WERI-Rb-1 (cell line): ENCODE measurements around the gene IGFL1.
"Not testable (repeated sequence)": the region's sequence is repeated elsewhere in the genome, so short reads cannot be mapped to it uniquely, and the experiment has no call there.

ENCODE experiments used
- DNase-seq: peaks from one replicate; pipeline ENCODE4 v3.0.0-alpha.2; 2020
- H3K27ac ChIP-seq: fragments of 250-450 bp; sonication (Bioruptor Pico); 2 replicates; pipeline ENCODE4 v1.5.1; 2020; ENCODE audit warnings: mild to moderate bottlenecking, moderate library complexity
- H3K27me3 ChIP-seq: fragments of 250-450 bp; sonication (Bioruptor Pico); 2 replicates; pipeline ENCODE4 v1.5.1; 2021; ENCODE audit warnings: mild to moderate bottlenecking, low read depth, moderate library complexity; ENCODE audit not compliant: insufficient read depth, severe bottlenecking
- H3K36me3 ChIP-seq: fragments of 250-450 bp; sonication (Bioruptor Pico); 2 replicates; pipeline ENCODE4 v1.5.1; 2020; ENCODE audit warnings: mild to moderate bottlenecking, moderate library complexity
- H3K4me3 ChIP-seq: 2 replicates; pipeline ENCODE4 v1.5.1; 2011; ENCODE audit warnings: low read depth, mild to moderate bottlenecking, control low read depth, low read length
- H3K9me3 ChIP-seq: fragments of 250-450 bp; sonication (Bioruptor Pico); 2 replicates; pipeline ENCODE4 v1.5.1; 2021; ENCODE audit warnings: mild to moderate bottlenecking, moderate library complexity; ENCODE audit not compliant: severe bottlenecking
- TF ChIP-seq, protein P1 (sequence below): IDR thresholded peaks from 2 replicates; pipeline ENCODE4 v1.5.1; 2011; ENCODE audit warnings: low read depth, mild to moderate bottlenecking, control low read depth, inconsistent platforms, low read length

Gene IGFL1

DNA sequence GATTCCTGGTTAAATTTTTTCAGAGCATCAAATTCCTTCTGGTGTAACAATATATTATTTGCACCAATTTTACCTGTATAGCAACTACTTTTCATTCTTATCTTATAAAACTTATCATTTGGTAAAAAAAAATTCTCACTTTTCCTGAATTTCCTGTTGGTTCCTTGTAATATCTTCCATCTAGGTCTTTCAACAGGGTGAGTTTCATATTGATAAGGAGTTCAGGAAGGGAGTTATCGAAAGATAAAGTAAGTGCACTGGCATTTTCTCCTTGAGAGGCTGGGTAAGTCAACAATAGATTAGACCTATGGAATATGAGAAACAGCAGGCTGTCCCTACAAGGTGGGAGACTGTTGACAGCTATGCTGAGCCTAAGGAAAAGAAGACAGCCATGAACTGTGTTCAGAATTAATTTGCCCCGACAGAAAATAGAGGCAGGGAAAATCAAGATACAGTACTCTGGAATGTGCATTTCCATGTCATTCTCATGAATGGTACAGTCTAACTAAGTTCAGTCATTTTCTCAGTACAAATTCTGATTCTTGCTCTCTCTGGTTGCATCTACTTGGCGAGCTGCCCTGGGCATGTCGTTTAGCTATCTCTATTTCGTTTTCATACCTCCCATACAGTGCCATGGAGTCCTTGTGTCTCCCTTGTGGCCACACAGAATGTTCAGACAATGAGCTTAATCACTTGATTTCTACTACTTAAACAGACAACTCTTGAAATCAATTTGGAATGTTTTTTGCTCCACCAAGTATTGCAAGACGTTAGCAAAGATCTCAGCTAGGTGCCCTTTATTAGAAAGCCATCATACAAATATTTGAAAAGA is 9.9 kb downstream of the IGFL1 start:
- TF ChIP-seq, protein P1, sequence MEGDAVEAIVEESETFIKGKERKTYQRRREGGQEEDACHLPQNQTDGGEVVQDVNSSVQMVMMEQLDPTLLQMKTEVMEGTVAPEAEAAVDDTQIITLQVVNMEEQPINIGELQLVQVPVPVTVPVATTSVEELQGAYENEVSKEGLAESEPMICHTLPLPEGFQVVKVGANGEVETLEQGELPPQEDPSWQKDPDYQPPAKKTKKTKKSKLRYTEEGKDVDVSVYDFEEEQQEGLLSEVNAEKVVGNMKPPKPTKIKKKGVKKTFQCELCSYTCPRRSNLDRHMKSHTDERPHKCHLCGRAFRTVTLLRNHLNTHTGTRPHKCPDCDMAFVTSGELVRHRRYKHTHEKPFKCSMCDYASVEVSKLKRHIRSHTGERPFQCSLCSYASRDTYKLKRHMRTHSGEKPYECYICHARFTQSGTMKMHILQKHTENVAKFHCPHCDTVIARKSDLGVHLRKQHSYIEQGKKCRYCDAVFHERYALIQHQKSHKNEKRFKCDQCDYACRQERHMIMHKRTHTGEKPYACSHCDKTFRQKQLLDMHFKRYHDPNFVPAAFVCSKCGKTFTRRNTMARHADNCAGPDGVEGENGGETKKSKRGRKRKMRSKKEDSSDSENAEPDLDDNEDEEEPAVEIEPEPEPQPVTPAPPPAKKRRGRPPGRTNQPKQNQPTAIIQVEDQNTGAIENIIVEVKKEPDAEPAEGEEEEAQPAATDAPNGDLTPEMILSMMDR = no peak
- H3K36me3 ChIP-seq = no peaks in the 10 kb centered on the region
- no peak overlapping the region for H3K4me3 ChIP-seq
- no peaks in the 10 kb centered on the region for H3K27me3 ChIP-seq
- H3K27ac ChIP-seq = no peak overlapping the region
- no peak for DNase-seq
- peaks cover 2% of the 10 kb centered on the region for H3K9me3 ChIP-seq

DNA sequence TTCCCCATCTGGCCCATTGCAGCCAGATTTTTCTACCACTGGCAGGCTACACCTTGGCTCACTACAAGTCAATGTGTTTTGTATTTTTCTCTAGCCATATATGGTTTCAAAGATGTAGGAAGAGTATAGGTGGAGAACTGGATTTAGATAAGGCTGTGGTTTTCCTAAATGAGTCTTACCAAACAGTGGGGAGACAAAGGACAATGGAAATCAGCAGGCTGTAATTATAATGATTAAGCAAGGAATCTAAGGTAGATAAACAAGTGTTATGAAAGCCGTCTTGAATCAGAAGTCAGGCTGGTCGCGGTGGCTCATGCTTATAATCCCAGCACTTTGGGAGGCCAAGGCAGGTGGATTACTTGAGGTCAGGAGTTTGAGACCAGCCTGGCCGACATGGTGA is 11.2 kb downstream of the IGFL1 start:
- DNase-seq = no peak
- H3K36me3 ChIP-seq = no peaks in the 10 kb centered on the region
- no peak overlapping the region for H3K4me3 ChIP-seq
- peaks cover 2% of the 10 kb centered on the region for H3K9me3 ChIP-seq
- TF ChIP-seq, protein P1 = no peak
- no peak overlapping the region for H3K27ac ChIP-seq
- H3K27me3 ChIP-seq = no peaks in the 10 kb centered on the region

DNA sequence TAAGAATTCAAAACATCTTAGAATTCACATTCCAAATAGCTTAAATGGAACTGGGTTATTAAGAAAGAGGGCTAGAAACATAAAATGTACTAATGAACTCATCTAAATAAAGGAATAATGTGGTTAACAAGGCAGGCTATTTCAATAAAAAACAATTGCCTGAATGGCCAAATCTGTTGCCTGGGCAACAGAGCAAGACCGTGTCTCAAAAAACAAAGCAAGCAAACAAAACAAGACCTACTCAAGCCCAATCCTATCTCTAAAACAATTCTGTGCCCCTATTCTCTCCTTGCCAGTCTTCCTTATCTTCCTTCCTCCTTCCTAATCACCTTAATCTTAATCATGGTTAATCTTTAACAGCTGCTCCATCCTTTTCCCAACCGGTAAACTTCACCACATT is 12.1 kb downstream of the IGFL1 start:
- DNase-seq = no peak
- Histone ChIP-seq H3K27ac (no peak overlapping the region; the same call in 1 of the 2 replicates), H3K4me3 (no peak overlapping the region), H3K9me3 (peaks cover 2% of the 10 kb centered on the region), H3K27me3 (no peaks in the 10 kb centered on the region), H3K36me3 (no peaks in the 10 kb centered on the region)
- TF ChIP-seq, protein P1 = no peak

DNA sequence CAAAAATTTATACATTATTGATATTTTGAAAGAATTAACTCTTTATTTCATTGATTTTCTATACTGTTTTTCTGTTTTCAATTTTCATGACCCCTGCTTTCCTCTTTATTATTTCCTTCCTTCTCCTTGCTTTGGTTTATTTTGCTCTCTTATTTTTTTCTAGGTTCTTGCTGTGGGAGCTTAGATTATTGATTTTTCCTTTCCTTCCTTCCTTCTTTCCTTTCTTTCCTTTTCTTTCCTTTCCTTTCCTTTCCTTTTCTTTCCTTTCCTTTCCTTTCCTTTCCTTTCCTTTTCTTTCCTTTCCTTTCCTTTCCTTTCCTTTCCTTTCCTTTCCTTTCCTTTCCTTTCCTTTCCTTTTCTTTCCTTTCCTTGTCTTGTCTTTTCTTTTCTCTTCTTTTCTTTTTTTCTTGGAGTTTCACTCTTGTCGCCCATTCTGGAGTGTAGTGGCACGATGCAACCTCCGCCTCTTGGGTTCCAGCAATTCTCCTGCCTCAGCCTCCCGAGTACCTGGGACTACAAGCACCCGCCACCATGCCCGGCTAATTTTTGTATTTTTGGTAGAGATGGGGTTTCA is 13.6 kb downstream of the IGFL1 start:
- DNase-seq, H3K27ac ChIP-seq, H3K27me3 ChIP-seq, H3K36me3 ChIP-seq, H3K4me3 ChIP-seq, H3K9me3 ChIP-seq: not testable (repeated sequence)

DNA sequence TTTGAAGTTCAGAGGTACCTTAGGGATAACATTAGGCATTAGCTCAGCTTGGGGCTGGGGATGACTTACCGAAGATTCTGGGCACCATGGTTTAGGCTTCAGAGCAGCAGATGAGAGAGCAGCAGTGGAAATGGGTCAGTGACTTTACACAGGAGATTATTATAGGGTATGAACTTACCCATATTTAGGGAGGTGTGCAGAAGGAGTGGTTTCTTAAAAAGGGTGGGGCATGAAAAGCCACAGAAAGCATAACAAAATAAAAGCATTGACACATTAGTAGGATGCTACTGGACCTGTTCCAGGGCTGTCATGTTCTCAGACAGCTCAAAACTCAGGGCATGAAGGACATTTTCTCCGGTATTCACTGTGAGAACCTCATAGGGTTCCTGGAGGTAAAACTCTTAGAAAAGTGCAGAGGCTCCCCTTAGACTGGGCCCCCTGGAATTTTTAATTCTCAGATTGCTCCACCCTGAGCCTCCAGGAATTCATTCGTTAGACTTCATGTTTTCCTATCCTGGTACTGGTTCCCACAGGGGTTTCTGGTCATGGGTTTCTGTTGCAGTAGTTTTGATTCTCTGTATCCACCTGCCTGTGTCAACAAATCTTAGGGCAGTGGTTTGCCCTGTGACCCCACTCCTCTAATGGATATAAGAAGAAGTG is 20.7 kb downstream of the IGFL1 start:
- TF ChIP-seq, protein P1 = no peak
- DNase-seq = no peak
- Histone ChIP-seq H3K4me3 (no peak overlapping the region), H3K36me3 (no peaks in the 10 kb centered on the region), H3K27me3 (no peaks in the 10 kb centered on the region), H3K27ac (no peak overlapping the region), H3K9me3 (no peaks in the 10 kb centered on the region)

DNA sequence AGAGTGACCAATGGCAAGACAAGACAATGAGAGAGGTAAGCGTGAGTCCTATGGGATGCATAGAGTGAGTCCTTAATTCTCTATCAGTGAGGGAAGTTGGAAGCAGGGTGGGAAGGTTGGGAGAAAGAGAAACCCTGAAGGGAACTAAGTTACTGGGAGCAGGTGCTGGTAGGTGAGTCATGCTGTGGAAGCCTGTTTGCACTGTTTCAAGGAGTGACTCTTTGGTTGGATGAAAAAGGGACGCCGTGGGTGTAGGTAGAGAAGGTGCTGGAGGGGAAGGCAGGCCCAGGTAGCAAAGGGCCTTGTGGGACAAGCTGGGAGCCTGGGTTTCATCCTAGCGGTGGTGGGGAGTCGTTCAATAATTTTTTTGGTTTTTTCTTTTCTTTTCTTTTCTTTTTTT is 21.9 kb downstream of the IGFL1 start:
- Histone ChIP-seq H3K36me3 (no peaks in the 10 kb centered on the region), H3K27me3 (no peaks in the 10 kb centered on the region)
- TF ChIP-seq, protein P1 = no peak

More for the DNA sequence above, 21.9 kb downstream of the IGFL1 start:
- H3K9me3 ChIP-seq = no peaks in the 10 kb centered on the region
- H3K4me3 ChIP-seq = no peak overlapping the region
- DNase-seq = no peak
- no peak overlapping the region for H3K27ac ChIP-seq
